Left colon (tissue), 2 donors: ENCODE results near the gene TACR1. TPM values are rescaled to one million over a fixed set of nuclear protein-coding genes. Genes with fewer than 3 reads are reported as not detected.

Experiments
- ATAC-seq: fragments of 200-7000 bp; cut with Tn5 transposase; one replicate; pipeline ENCODE4 v1.9.1; 2020; ENCODE audit warnings: mild to moderate bottlenecking, moderate library complexity
- DNase-seq, 2 donors: peaks; one replicate each; pipeline ENCODE4 v3.0.0-alpha.2; 2020
- intact Hi-C, 2 donors: fragments of 100-400 bp; cut with DNase I in 1 of 2; cut with micrococcal nuclease in 1 of 2; formaldehyde crosslinking; loops; one replicate each; pipeline versions ENCODE4 v1.11.2 to v1.14.0; 2022; cut with DNase I, micrococcal nuclease
- total RNA-seq, 2 donors: library from RNA; stranded (reverse); fragmentation: NEBNext Ultra II Directional; extraction: Animal tissue kit (Norgen Biotek cat#: 25700); gene quantifications; one replicate each; pipeline ENCODE4 v1.2.1, GENCODE V29; 2021
- donor health status: DM: no; HTN: no; CAD: no.
- donor health status: DM: yes; HTN: yes; CAD: no.

TACR1 gene
- total RNA-seq, 2 donors from 2014 or later, result 0.34 to 1.1 TPM

DNA sequence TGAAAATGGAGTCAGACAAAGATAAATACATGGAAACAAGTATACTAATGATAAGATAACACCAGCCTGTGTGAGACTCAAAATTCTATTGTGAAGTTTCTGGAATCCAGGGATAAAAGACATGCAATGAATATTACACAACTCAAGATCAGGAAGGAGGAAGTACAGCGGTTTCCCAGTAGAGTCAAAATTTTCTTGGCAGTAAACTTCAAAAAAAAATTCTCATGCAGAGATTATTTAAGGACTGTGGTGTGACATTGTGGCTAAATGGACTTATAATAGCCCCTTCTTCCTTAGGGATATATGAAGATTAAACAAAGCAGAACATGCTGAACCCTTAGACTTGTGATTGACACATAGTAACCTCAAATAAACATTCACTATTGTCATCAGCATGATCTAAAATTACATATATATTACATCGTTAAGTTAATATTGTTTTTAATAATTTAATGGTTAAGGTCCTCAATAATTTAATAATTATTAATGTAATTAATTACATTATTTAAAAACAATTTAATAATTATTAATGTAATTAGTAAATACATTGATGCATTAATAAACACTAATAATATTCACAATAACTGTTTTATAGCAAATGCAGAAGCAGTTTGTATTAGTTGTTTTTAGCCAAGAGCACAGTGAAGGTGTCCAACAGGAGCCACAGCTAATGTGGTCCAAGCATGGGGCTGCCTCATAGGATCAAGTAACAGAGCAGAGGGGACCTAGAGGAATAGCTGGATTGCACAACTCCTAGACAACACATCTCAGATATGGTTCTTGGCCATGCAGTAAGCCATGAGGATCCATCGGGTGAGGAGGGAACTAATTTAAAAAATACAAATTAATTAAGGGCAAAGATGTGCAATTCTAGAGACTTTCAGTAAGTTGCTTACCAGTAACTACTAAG is 163.6 kb downstream of the TACR1 start:
- no peak for DNase-seq
- intact Hi-C loops, result no loop called here
- no peak for ATAC-seq

DNA sequence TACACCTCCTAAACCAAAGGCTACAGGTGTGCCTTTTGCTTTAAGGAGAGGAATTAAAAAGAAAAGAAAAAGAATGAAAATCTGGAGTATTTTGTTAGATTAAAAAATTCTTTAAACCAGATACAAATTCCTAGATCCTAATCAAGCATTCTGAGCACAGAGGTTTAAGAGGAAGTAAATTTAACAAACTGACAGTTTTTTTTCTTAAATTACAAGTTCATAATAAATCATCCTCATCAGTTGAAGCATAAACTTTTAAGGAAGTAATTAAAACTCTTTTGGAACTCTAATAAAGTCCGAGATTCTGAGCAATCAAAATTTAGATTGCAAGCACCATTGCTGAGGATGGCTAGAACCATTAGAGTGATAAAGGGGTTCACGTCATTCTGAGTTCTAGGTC is 165.8 kb downstream of the TACR1 start:
- intact Hi-C loops, result no loop called here
- ATAC-seq (no peak), DNase-seq (no peak)

DNA sequence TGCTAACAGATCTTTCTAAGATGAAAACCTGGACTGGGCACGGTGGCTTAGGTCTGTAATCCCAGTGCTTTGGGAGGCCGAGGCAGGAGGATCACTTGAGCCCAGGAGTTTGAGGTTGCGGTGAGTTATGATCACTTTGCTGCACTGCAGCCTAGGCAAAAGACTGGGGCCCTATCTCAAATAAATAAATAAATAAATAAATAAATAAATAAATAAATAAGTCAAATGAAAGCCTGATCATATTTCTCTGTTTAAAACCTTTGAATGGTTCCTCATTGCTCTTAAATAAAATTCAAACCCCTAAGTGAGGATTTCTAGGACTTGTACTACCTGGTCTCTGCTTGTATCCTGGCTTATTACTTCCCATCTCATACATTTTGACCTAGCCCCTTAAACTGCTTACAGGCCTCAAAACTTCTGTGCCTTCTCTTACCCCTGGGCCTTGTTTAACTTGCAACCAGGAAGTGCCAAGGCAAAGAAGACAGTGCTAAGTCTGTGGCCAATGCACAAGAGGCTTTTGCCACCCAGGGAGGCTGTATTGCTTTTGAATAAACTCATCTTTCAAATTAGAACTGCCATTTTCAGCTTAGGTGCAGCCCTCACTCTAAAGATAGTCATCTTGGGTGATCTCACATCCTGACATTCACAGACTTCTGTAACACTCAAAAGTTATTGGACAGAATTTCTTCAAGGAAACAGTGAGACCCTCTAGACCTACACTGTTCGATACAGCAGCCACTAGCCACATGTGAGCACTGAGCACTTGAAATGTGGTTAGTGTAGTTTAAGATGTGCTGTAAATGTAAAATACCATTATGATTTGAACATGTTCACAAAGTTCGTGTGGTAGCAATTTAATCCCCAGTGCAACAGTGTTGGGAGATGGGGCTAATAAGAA is 167.2 kb downstream of the TACR1 start:
- ATAC-seq, result no peak
- intact Hi-C loops, result no loop called here
- no peak for DNase-seq

DNA sequence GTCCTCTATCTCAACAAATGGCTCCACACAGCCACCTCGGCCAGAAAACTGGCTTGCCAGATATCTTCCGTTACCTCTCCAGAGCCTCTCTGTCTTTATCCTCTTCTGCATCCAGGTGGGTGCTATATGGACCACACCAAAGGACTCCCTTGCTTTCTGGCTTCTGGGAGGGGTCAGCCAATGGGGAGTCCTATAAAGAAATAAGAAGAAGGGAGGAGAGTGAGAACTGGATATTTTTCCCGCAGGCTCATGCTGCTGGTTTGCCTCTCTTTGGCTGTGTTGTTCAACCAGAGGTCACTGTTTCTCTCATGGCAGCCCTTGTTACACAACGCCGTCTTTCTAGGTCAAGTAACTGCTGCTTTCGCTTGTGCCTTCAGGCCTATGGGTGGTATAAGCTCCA is 168.1 kb downstream of the TACR1 start:
- intact Hi-C loops, result no loop called here
- ATAC-seq (no peak), DNase-seq (no peak)

DNA sequence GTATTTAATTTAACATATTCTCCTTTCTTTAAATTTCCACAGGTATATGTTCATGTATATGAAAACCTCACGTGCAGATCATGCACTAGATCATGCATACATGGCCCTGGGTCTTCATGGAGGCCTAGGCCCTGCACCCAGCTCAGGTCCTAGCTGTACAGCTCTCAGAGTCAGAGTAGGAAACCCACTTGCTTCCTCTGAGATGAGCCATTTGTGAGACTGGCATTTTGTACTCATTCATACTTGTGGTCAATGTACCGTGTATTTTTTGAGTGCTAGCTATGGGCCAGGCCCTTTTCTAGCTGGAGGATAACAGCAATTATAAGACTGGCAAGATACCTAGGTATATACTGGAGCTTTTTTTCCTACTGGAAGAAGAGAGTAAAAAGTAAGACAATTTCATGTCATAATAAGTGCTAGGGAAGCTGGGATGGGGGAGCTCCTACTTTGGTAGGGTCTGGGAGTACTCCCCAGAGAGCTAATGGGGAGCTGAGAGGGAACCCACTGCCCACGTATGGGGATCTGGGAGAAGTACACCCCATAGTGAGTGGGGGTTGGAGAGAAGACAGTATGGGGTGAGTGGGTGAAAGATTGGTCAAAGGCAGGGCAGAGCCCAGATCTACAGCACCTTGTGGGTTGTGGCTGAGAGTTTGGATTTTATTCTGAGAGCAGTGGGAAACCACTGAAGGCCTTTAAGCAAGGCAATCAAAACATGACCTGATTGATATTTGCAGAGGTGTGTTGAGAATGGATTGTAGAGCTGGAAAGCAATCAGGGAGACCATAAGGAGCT is 168.9 kb downstream of the TACR1 start:
- no peak for DNase-seq
- intact Hi-C loops, result no loop called here
- no peak for ATAC-seq

DNA sequence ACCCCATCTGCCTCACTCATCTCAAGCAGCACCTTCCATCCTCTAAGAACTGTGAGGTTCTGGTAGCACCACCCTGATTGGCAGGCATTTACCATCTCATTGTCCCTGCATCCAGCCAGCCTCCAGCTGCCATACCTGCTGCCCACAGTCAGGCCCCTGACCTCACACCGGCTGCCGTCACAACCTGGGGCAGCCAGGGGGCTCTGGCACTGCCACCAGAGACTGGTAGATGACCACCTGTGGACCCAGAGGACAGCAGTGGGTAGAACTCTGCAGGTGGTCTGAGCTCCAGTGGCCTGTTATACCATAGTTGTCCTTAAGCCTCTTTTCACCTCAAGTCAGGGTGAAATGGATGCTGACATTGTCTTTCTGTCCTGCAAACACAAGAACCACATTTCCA is 171.4 kb downstream of the TACR1 start:
- DNase-seq (no peak), ATAC-seq (no peak)
- intact Hi-C loops, result no loop called here

DNA sequence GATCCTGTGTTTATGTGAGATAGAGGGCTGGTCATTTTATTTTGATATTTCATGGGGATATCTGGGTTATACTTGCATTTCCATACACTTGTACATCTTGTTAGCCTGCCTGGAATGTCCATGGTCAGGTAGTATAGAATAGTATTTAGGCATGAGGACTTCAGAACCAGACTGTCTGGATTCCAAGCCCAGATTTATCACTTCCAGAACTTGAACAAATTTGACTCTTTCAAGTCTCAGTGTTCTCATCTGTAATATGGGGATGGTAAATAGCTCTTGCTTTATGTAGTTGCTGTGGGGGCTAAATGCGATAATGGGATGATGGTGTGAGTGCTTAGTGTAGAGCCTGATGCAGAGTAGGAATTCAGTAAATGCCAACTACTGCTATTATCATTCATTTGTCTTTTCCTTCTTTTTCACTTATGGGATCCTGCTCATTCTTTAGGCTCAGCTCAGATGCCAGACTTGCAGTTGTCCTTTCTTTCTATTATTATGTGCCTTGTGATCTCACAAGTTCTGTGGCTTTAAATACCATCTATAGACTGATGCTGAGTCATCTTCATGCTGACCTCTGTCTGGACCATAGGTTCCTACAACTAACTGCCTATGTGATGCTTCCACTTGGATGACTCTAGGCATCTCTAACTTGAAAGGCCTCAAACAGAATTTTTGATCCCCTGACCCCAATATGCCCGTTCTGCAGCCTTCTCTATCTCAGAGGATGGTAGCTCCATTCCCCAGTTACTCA is 173.5 kb downstream of the TACR1 start:
- intact Hi-C loops, result no loop called here
- DNase-seq (no peak), ATAC-seq (no peak)

DNA sequence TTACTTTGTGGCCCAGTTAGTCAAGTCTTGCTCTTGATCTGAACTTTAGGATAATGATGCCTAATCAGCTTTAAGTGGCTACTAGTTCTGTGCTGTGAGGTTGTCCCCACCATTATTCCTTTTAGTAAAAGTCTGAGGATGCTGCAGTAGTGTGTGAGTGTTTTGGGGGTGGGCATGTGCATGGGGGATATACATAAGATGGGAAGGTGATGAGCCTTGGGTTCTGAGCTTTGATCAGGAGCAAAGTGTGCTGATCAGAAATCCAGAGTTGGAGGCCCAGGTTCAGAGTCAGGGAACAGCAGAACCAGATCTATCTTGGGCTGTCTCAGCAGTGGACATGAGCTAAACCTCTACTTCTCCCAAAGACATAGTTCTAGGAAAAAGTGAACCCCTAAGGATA is 174.1 kb downstream of the TACR1 start:
- ATAC-seq, result no peak
- intact Hi-C loops, result no loop called here
- no peak for DNase-seq

DNA sequence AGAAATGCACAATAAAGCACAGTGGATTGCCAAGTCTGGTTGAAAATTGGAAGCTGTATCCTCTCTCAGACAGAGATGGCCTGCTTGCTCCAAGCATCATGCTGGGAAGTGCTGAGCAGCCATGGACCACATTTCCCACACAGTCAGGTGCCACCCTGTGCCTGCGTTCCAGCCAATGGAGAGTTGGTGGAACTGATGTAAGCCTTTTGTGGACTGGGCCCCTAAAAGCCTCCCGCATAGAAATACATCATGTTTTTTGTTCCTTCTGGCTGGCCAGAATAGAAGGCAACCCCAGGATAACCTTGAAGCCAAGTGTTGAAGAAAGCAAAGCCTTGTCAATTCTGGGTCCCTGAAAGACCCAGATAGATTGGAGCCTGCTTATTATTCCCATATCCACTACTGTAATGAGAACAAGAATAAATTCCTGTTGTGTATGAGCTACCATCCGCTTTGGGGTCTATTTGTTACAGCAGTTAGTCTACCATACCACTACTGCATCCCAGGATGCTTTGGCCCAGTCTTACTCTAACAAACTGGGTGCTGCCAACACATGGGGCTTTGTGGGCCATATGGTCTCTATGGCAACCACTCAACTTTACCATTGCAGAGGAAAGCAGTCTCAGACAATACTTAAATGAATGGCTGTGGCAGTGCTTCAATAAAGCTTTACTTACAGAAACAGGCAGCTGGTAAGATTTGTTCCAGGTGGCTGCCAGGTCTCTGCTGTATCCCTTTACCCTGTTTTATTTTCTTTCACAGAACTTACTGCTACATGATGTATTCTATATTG is 175.5 kb downstream of the TACR1 start:
- ATAC-seq, result no peak
- no peak for DNase-seq
- intact Hi-C loops, result no loop called here

DNA sequence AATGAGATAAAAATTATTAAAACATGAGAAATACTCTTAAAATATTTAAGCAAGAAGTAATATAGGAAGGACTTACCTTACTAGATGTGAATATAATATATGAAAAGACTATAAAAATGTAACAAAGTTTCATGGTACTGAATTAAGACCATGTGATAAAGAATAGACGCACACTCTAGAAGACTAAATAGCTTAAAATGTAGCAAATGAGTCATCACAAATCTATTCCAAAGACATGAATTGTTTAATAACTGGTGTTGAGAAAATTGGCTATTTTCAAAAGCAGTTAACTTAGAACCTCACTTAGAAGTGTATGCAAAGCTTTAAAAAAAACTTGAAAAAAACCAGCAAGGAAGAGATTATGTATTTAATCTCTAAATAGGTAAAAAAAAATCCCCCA is 176.8 kb downstream of the TACR1 start:
- intact Hi-C loops, result no loop called here
- no peak for DNase-seq
- ATAC-seq, result no peak

DNA sequence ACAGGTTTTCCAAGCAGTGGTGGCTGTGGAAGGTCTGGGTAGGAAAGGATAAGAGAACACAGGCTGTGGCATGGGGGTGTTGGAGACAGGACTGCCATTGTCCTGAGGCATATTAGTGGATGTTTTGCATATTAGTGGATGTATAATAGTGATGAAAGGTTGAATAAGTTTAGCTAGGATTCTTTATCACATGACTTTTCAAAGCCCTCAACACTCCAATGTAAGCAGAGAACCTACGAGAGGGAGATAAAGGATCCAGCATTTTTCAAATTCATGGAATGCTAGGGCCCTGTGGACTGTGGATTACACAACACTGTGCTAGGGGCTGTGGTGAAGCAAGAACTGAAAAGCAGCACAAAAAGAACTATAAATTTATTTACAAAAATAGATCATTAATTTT is 177.6 kb downstream of the TACR1 start:
- DNase-seq, result no peak
- ATAC-seq, result no peak
- intact Hi-C loops, result no loop called here

DNA sequence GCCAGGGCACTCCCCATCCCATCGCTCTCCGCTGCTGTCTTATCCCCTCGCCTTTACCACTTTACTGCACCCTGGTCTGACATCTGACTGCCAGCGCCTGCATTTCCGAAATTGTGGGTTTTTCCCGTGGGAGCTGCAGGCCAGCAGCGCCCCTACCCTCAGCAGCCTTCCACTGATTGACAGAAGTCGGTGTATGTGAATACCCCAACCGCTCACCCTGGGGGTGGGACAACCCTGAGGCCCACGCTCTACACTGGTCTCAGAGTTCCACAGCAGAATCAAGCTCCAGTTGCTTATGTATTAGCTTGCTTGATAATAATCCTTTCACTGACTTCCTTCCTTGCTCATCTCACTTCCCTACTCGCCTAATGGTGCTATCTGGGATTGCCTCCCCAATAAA is 178.8 kb downstream of the TACR1 start:
- DNase-seq, result no peak
- no peak for ATAC-seq
- intact Hi-C loops, result no loop called here

DNA sequence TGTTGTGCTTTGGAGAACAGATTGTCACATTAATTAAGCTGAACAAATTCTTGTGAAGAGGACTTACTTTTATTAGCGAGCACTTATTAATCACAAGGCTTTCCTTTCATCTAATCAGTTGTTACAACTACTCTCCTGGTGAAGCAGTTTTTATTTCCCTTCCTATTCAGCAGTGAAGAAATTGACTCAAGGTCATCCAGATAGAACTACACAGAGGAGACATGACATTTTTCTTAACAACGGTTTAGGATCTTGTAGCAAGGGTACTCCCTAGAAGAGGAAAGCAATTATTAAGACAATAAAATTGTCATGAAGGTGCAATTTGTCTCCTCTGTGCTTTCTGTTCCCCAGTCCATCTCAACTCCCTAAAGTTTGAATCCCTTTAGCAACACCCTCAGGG is 179.5 kb downstream of the TACR1 start:
- no peak for ATAC-seq
- DNase-seq, result no peak
- intact Hi-C loops, result no loop called here

DNA sequence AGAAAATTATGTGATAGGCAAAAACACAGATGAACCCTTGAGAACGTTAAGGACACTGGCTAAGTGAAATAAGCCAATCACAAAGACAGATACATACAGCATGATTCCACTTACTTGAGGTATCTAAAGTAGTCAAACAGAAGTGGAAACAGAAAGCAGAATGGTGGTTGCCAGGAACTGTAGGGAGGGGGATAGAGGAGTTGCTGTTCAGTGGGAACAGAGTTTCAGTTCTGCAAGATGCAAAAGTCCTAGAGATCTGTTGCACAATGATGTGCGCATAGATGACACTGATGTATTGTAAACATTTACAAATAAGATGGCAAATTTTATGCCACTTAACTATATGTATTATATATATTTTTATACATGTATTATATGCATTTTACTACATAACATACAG is 181.2 kb downstream of the TACR1 start:
- no peak for ATAC-seq
- intact Hi-C loops, result no loop called here

DNA sequence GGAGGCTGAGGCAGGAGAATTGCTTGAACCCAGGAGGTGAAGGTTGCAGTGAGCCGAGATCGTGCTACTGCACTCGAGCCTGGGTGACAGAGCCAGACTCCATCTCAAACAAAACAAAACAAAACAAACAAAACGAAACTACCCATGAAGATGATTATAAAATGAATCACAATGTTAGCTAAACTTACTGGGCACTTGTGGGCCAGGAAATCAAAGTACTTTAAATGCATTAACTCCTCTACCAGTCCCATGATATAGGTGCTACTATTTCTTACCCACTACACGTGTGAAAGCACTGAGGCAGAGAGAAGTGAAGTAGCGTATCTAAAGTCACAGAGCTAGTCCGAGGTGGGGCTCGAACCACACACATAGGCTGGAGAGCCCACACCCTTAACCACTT is 187.2 kb downstream of the TACR1 start:
- ATAC-seq (no peak), DNase-seq (no peak)
- intact Hi-C loops, result no loop called here

More for the DNA sequence above, 181.2 kb downstream of the TACR1 start:
- DNase-seq, result no peak

DNA sequence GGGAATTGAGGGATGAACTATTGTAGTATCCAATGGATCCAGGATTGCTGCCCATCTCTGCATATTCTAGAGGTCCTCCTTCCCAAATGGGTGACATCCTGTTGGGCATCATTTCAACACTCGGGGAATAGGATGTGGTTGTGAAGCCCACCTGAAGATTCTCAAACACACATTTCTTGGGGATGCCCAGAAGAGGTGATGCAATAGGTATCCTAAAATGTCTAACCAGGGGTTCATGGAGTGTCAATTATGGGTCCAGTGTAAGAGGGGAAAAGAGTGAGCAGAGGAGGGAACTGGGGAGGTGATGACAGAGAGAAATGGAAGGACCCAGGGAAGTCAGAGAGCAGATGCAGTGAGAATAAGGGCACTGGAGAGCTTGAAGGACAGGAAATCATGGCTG is 188.7 kb downstream of the TACR1 start:
- intact Hi-C loops, result no loop called here
- ATAC-seq, result no peak

DNA sequence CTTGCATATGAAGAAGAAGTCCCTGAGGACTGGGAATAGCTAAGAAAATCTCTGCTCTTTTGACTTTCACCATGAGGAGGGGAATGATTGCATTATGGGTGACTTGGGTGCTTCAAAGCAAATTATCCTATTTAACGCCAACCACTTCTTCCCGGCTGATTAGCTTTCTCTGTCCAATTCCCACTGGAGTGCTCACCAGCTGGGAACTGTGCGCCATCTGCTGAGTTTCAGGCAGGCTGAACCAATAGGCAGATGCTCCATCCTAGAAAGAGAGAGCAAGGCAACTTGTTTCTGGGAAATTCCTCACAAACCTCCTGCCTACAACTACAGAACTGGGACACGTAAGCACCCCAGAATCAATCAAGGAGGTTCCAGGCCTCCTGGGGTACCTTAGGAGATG is 191.5 kb downstream of the TACR1 start:
- intact Hi-C loops, result no loop called here
- no peak for DNase-seq
- ATAC-seq, result no peak

More for the DNA sequence above, 188.7 kb downstream of the TACR1 start:
- DNase-seq, result no peak

DNA sequence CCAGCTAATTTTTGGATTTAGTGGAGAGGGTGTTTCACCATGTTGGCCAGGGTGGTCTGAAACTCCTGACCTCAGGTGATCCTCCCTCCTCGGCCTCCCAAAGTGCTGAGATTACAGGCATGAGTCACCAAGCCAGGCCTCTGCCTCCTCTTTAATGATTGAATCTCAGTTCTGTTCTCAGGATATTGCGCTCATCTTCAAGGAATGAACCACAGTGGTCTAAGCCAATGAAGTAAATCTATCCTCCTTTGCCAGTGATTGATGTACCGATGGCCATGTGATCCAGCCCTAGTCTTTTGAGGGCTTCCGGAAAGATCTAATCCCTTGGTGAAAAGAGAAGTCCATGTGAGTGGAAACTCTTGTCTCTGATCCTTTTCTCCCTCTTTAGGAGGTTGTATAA is 192.3 kb downstream of the TACR1 start:
- intact Hi-C loops, result no loop called here
- DNase-seq (no peak), ATAC-seq (no peak)
